Effector CD4-positive, alpha-beta T cell (primary cell): ENCODE results near the gene SEMA5B.

Experiments
- DNase-seq: peaks from one replicate; pipeline ENCODE4 v3.0.0-alpha.2; 2020

Gene SEMA5B

DNA sequence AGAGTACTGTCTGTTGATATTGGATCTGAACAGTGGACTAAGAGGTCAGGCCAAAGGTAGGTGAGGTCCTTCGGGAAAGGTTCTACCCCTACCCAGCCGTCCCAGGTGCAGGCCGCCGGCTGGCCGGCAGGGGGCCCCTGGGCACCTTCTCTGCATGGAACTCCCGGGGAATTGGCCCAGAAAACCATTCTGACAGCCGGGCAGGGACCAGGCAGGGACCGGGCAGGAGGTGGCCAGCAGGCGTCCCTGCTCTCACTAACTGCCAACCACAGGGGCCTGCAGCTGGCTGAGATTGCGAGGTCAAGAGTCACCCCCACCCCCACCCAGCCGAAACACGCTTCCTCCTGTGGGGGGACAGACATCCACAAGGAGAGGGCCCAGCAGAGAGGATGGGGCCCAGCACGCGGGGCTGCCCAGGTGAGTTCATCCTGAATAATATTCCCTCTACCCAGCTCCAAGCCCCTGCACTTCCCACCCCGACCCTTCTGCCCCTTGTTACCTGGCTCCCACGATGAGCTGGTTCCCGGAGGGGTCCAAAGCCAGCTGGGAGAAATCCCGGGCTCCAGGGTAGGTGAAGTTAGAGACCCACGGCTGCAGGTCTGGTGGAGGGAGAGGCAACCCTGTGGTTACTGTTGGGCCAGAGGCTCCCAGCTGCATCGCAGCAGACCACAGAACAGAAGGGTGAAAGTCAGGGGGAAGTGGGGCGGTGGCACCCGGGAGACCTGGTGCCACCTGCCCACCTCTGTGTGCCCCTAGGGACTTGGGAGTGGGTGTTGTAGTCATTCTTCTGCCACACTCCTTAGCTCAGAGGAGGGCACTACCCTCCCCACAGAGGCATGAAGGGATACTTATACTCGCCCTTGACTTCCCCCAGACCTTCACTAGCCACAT, 84.4 kb downstream of the SEMA5B start:
- no peak for DNase-seq

DNA sequence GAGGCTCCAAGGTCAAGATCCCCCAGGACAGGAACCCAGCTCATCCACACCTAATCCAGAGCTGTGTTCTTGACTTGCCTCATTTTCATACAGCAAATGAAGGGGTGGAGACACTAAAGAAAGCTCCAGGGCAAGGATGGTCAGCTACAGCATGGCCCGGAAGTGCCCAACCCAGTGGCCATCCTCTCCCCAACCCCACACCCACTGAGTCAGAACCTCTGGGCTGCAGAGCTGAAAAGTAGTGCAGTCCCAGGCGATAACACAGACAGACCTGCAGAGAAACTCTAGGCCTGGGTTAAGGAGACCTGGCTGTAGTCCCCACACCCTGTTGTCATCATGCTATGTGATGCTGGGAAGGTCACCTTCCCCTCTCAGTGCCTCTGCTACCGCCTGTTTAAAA, 85.3 kb downstream of the SEMA5B start:
- no peak for DNase-seq

DNA sequence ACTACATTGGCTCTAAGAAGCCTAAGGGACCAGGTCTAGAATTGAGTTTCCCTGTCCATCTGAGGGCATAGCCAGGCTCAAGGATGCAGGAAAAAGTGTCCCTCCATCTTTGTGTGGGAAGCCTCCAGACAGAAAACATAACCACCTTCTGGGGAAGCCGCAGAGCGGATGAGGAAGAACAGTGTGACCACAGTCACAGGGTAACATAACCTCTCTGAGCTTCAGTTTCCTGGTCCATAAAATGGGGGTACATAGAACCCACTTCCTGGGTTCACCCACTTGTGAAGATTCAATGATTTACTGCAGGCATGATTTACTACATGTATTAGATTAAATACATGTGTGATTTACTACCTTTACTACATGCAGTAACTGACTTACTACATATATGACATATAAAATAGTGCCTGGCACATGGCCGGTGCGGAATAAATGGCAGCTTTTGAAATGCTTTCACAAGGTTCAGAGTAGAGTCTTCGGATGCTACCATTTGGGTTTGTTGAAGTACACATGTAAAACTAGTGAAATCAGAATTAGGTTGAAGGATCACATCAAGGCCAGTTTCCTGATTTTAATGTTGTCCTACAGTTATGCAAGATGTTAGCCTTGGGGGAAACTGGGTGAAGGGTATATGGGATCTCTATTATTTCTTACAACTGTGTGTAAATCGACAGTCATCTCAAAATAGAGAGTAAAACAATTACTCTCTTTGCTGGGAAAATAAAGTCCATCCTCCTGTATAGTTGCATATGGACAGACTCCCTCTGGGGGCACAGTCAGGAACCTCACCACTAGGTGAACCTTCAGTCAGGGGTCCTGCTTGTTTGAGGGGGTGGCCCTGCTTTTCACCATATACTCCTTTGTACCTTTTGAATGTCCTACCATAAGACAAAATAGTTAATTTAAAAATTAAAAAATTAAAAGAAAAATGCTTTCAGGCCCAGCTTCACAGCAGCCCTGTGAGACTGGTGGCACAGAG, 86.0 kb downstream of the SEMA5B start:
- DNase-seq, result no peak

DNA sequence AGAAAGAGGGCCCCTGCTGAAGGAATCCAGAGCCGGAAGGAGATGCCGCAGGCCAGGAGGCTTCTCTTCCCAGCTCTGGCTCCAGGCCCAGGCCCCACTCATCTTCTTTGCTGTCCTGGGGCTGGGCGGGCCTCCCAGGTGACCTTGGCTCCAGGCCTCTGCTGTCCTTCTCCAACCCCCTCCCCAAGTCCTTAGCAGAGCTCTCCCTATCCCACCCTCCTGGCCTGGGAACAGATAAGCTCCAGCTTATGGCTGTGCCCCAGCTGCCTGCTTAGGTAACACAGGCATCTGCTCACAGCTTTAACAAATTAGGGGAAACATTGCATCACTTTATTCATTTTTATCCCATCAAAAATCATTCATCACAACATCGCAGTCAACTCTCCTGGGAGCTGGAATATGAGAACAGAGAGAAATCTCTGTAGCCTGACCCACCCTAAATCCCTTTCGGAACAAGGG, 86.9 kb downstream of the SEMA5B start:
- DNase-seq, result no peak

DNA sequence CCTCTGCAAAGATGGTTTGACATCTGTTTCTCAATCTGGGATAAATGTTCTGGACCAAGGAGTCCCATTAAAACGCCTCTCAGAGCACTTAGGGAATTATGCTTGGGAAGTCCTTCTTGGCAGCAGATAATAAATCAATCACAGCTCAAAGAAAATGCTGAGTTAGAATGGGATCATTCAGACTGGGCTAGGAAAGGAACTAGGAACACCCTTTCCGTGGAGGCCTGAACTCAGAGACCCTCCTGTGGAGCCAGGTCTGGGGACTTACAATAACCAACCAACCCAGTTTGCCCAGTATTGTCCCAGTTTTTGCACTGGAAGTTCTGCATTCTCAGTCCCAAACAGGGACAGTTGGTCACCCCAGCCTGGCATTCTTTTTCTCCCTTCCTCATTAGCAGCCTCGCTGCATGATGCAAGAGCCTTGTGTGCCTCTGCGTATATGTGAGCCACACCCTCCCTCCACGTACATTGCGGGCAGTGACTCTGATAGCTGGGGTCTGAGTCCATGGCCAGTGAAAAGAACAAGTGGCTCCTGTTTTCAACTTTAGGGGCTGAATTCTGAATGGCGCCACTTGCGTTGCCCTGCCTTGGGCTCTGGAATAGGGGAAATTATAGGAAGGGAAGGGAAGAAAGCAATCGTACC, 88.7 kb downstream of the SEMA5B start:
- DNase-seq, result no peak

DNA sequence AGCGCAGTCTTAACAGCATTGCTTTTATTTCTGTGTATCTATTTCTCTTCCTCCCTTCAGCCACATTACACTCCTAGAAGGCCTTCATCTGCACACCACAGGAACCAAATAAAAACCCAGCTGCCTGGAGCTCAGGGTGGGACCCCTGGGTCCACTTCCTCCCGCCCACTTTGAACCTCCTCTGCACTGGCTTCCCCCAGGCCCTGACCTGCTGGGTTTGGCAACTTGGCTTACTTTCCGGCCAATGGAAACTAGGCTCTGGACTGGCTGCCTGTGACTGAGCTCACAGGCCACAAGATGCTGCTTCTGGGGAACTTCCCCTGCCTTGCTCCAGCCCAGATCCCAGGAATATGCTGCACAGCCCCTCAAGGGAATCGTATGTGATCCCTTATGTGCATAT, 89.8 kb downstream of the SEMA5B start:
- no peak for DNase-seq

DNA sequence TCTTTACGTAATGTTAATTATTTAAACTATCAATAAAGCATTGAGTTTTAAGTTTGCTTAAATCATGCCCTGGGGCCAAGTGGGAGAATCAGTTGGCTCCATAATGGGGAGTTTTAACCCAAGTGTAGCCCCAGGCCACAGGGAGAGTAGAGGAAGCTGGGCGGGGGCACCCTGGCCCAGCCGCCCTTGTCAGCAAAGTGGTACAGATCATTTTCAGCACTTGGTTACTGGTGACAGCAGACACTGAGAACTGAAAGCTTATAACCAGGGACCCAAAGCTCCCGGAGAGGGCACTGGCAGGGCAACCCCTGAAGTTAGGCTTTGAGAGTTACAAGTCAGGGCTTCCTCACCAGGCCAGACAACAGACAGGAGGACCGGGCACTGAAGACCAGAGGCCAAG, 90.6 kb downstream of the SEMA5B start:
- no peak for DNase-seq

DNA sequence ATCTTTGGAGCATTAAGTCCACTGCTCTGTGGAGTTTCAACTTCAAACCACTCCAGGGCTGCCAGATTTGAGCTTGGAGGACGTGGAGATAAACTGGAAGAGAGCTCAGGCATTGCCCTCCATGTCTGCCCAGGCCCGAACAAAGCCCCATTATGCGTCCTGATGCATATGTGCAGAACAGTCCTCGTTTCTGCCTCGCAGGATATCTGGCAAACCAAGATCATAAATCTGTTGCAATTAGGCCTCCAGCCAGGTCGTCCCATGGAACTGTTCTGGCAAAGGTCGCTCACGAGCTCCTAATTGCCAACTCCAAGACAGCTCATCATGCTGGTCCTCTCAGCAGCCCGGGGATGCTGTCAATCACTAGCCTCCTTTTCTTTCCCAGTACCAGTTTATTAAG, 91.2 kb downstream of the SEMA5B start:
- DNase-seq, result no peak

DNA sequence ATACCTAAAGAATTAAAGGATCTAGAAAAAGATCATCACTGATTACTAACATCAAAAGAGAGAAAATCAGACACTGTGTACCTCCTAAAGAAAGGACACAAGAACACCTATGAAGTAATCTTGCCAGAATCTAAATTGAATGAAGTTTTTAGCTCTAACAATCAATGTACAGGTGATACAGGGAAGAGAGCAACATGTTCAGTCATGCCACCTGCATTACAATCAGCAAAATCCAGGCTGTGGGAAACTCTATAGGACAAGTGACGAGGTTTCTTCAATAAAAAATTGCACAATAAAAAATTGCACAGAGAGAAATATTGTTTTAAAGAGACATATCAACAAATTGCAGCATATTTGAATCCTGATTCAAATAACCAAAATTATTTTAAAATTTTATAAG, 93.3 kb downstream of the SEMA5B start:
- no peak for DNase-seq

DNA sequence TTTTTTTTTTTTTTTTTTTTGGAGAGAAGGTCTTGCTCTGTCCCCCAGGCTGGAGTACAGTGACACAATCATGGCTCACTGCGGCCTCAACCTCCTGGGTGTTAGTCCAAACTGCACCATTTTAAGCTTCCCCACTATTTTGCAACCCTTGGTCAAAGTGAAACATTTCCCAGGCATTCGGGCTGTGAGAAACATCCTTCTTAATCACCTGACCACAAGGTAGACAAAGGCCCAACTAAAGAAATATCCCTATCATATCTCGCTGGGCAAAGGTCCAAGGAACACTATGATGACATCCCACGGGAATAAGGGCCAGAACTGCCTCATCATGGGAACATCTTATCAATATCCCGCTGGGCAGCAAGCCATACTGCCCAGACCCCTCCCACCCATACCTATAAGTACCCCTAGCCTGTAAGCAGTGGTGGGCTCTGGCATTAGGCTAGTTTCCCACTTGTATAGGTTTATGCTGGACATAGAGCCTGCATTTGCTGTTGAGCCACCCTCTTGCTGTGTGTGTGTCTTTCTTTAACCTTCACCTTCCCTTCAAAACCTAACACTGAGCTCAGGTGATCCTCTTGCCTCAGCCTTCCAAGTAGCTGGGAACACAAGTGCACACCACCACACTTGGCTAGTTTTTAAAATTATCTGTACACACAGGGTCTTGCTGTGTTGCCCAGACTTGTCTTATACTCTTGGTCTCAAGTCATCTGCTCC, 95.2 kb downstream of the SEMA5B start:
- no peak for DNase-seq

DNA sequence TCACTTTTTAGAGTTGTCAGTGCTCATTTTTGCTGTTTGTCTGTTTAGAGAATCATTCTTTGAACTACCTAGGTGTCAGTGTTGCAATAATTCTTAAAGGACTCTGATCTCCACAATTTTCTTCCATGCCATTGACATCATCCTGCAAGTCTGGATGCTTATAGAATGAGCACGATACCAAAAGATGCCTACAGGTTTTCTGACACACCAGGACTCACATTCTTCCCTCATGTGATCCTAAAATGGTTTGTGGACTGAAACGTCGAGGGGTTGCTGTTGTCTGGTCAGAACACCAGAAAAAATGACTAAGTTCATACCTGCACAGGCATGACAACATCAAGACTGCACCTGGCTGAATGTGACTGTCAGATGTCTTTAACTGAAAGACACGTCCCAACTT, 95.9 kb downstream of the SEMA5B start:
- no peak for DNase-seq

DNA sequence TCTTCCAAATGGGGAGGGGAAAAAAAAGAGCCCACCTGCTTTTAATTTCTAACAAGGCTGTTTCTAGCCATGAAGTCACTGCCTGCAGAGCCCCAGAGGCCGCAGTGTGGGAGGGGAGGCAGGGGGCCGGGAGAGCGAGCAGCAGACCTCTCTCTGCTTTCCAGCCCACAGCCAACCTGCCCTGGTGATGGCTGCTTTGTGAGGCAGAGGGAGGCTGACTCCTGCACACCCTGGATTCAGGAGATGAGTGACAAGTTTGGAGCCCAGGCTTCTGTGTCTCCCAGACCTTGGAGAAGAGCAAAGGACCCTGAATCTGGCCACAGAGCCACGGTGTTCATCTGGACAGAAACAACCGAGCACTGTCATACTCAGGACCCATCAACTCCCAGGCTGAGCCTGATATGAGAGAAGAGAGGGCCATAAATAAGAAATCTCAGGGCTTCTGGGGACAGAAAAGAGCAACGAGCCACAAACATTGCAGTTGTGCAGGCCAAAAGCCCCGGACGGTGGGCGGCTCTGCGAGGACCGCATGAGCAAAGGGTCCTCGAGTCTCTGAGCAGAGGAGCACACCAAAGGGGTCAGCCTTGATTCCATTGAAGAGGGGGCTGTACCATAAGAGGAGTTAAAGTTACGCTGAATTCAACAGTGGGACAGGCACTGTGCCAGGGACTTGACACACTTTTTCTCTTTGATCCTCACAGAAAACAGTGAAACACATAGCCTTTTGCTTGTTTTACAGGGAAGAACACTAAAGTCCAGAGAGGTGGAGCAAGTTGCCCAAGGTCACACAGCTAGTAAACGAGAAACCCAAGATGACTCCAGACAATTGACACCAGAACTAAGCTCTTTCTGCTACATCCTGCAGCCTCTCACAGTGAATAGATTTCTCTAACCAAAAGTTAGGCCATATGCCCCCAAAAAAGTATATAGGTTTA, 97.2 kb downstream of the SEMA5B start:
- no peak for DNase-seq

DNA sequence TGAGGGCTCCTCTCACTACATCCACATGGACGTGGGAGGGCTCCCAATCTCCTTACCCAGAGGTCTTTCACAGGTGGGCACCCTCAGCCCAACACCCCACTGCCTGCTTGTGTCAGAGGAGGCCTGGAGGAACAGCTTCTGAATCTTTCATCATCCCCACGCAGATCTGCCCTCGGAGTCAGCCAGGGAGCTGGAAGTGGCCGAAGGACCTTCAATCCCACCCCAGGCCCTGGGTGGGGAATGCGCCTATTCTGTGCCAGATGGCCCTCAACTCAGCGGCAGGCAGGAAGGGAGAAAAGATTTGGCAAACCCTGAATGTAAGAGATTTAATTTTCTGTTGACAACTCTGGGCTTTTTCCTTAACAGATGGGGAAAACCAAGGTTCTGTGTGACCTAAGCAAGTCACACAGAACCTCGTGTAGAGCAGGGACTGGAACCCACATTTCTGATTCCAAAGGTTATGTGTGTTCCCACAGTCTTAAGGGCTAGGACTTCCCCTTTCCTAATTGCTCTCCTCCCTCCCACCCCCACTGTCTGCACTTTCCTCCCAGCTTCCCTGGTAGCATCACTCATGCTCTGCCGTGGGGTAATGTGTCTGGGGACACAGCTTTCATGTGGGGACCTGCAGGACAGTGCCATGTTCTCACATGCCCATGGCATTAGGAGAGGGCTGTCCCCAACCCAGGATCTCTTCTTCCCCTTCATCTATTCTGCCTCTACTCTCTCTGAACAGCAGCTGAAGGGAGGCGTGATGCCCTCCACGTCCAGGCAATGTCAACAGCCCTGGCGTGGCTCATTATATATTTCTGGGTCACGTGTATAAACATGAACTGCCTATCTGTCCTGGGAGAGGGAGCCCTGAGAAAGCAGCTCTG, 98.1 kb downstream of the SEMA5B start:
- no peak for DNase-seq

DNA sequence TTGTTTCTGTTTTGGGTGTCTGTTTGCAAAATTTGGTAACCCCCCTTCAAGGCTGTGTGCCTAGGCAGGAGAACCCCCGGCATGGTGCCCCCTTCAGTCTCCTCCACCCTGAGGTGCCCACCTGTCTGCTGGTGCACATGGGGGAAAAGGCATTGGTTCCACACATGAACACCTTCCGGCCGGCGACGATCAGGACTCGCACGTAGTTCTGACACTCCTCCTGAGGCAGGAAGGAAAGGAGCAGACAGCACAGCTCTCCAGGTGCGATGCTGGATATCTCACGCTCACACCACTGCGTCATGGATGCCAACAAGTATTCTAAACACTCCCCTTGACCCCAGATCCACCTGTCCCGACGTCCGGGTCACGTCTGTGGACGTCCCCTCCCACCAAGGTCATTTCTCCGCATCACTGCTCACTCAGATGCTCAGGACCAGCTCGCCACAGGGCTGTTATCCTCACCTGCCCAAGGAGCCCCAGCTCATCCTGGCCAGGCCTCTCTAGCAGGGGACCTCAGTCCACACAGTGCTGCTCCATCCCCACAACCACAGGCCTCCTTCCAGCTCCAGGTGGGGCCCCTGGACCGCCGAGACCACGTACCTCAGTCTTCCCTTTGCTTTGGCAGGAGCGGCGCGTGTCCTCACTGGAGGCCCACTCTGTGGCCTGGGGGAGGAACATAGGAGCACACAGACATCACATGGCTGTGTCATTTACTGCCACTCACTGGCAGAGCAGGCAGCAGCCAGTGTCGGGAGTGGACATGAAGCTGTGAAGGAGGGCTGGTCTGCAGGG, 99.0 kb downstream of the SEMA5B start:
- DNase-seq, result no peak

DNA sequence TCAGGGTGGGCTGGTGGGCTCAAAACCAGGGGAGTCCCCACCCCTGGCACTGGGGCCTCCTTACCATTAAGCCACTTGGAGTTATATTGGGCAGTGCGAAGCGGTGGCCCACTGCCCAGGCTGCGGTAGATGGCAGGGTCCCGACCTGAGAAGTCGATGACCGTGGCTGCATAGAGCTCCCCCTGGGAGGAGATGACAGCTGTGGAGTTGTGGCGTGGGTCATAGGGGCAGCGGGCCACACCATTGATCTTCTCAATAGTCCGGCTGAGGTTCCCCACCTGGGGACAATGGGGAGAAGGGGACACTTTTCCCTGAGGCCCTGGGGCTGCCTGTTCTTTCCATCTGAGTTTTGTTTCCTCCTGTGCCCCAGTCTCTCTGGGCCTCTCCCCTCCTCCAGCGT, 99.8 kb downstream of the SEMA5B start:
- DNase-seq, result no peak

DNA sequence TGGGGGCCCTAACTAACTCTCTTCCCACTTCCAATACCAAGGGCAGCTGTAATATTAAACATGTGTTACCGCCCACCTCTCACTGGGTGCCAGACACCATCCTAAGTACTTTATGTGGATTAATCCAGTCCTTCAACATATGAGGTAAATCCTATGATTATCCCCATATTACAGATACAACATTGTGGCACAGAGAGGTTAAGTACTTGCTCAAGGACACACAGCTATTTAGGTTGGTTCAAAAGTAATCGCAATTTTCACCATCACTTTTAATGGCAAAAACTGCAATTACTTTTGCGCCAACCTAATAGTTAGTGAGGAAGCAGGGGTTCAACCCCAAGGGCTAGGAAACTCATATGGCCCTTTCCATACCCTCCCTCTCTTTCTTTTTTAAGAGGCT, 100.8 kb downstream of the SEMA5B start:
- DNase-seq, result no peak

DNA sequence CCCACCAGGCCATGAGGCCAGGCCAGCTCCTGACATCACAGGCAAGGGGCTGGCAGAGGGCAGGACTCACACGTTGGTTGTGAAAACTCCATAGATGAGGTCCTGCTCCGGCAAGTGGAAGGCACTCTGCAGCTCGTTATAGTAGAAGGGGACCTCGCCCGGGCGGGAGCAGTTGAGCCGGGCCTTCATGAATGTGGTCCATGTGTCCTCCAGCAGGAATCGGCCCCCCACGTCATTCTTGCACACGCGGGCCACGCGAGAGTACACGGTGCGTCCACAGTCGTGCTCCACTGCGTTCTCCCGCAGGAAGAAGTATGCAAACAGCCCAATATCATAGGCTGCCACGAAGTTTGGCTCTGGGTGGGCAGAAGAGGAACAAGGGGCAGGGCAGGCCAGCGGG, 101.2 kb downstream of the SEMA5B start:
- no peak for DNase-seq

DNA sequence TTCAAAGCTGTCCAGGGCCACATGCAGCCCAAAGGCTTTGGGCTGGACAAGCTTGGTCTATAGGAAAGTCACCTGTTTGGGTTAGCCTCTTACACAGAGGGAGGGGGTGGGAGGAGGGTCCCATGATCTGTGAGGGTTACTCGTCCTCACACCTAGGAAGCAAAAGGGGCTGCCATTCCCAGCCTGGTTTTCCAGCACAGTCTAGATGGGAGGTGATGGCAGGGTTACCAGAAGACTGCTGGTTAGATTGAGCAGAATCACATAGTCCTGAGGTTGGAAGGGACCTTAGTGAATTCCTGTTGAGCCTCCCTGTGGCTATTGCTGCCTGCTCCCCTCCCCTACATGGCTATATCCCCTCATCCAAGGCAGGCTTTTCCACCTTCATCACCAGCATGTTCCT, 101.8 kb downstream of the SEMA5B start:
- no peak for DNase-seq

DNA sequence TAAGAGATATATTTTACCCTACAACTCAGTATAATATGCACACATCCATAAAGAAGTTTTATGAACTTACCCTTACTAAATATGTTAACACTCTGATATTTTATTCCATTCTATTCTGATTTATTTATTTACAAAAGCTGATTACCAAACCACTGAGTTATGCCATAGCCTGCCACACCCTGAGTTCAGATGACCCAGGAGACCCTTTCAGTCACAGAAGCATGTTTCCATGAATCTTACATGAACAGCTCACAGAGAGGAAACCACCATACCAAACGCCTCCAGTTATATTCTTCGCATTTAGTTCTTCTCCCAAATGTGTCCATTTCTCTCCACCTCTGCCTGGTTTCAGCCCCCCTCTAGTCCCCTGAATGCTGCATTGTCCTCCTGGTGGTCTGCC, 103.5 kb downstream of the SEMA5B start:
- DNase-seq, result no peak
